GM18526 (cell line): Measurements from ENCODE around the gene MMAB.

Experiments
- POLR2A ChIP-seq: IDR thresholded peaks from 3 replicates; pipeline ENCODE4 v1.6.1; 2011; ENCODE audit not compliant: insufficient read length; ENCODE audit errors: extremely low read depth

Gene MMAB

GRCh38 chr12:109559601-109560000 lies 13.7 kb downstream of the MMAB start:
- no peak for TF ChIP-seq POLR2A

- TF ChIP-seq POLR2A = no peak
These were observed 14.2 kb downstream of the MMAB start for GRCh38 chr12:109559200-109559505.

GRCh38 chr12:109558374-109559199 lies 14.7 kb downstream of the MMAB start:
- no peak for TF ChIP-seq POLR2A

GRCh38 chr12:109557805-109558204 lies 15.5 kb downstream of the MMAB start:
- no peak for TF ChIP-seq POLR2A

- no peak for TF ChIP-seq POLR2A
These were observed 16.1 kb downstream of the MMAB start for GRCh38 chr12:109557200-109557599.

- no peak for TF ChIP-seq POLR2A
These were observed 17.6 kb downstream of the MMAB start for GRCh38 chr12:109555431-109556315.

GRCh38 chr12:109554761-109555160 lies 18.5 kb downstream of the MMAB start:
- TF ChIP-seq POLR2A = no peak

- TF ChIP-seq POLR2A = no peak
These were observed 19.3 kb downstream of the MMAB start for GRCh38 chr12:109553906-109554500.

GRCh38 chr12:109553483-109553882 lies 19.8 kb downstream of the MMAB start:
- no peak for TF ChIP-seq POLR2A

GRCh38 chr12:109552971-109553370 lies 20.3 kb downstream of the MMAB start:
- TF ChIP-seq POLR2A = no peak

- no peak for TF ChIP-seq POLR2A
These were observed 22.2 kb downstream of the MMAB start for GRCh38 chr12:109551108-109551507.

GRCh38 chr12:109550281-109550680 lies 23.0 kb downstream of the MMAB start:
- no peak for TF ChIP-seq POLR2A

- no peak for TF ChIP-seq POLR2A
These were observed 23.6 kb downstream of the MMAB start for GRCh38 chr12:109549613-109550270.

- no peak for TF ChIP-seq POLR2A
These were observed 25.0 kb downstream of the MMAB start for GRCh38 chr12:109548258-109548657.

- no peak for TF ChIP-seq POLR2A
These were observed 26.0 kb downstream of the MMAB start for GRCh38 chr12:109547286-109547685.

- TF ChIP-seq POLR2A = no peak
These were observed 27.5 kb downstream of the MMAB start for GRCh38 chr12:109545826-109546225.

GRCh38 chr12:109544955-109545531 lies 28.3 kb downstream of the MMAB start:
- no peak for TF ChIP-seq POLR2A
